ENCODE data around the gene FBXO34.

The FBXO34 gene

GRCh38 chr14:55240526-55241178, 30.6 kb upstream of the FBXO34 start:
- no peak overlapping the region for H3K27ac ChIP-seq
- TF ChIP-seq, protein P1, sequence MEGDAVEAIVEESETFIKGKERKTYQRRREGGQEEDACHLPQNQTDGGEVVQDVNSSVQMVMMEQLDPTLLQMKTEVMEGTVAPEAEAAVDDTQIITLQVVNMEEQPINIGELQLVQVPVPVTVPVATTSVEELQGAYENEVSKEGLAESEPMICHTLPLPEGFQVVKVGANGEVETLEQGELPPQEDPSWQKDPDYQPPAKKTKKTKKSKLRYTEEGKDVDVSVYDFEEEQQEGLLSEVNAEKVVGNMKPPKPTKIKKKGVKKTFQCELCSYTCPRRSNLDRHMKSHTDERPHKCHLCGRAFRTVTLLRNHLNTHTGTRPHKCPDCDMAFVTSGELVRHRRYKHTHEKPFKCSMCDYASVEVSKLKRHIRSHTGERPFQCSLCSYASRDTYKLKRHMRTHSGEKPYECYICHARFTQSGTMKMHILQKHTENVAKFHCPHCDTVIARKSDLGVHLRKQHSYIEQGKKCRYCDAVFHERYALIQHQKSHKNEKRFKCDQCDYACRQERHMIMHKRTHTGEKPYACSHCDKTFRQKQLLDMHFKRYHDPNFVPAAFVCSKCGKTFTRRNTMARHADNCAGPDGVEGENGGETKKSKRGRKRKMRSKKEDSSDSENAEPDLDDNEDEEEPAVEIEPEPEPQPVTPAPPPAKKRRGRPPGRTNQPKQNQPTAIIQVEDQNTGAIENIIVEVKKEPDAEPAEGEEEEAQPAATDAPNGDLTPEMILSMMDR (IDR thresholded peaks at IDR 0.05) = no peak
- TF ChIP-seq ZFX (IDR thresholded peaks at IDR 0.05; ENCODE audit: borderline replicate concordance) = no peak

- TF ChIP-seq ZFX (IDR thresholded peaks at IDR 0.05; ENCODE audit: borderline replicate concordance) = no peak
- TF ChIP-seq, protein P1 (IDR thresholded peaks at IDR 0.05) = no peak
- no peak overlapping the region for H3K27ac ChIP-seq
Measured at GRCh38 chr14:55241673-55242072, 29.5 kb upstream of the FBXO34 start.

DNA sequence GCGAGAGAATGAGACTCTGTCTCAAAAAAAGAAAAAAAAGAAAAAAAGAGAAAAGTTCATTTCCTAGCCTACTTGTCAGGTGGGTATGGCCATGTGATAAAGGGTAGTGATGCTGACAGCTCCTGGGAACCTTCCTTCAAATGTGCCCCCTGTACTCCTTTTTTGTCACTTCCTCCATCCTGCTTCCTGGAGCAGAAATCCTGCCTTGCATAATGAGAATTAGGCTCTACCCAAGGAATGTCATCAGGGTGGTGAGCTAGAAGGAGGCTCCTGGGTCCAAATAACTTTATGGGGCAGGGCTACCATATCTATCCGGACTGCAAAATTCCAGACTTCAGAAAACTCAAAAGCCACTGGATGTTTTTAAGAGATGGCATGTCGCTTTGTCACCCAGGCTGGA, 27.8 kb upstream of the FBXO34 start:
- TF ChIP-seq, protein P1 (IDR thresholded peaks at IDR 0.05) = no peak
- TF ChIP-seq ZFX (IDR thresholded peaks at IDR 0.05; ENCODE audit: borderline replicate concordance) = no peak
- no peak overlapping the region for H3K27ac ChIP-seq

DNA sequence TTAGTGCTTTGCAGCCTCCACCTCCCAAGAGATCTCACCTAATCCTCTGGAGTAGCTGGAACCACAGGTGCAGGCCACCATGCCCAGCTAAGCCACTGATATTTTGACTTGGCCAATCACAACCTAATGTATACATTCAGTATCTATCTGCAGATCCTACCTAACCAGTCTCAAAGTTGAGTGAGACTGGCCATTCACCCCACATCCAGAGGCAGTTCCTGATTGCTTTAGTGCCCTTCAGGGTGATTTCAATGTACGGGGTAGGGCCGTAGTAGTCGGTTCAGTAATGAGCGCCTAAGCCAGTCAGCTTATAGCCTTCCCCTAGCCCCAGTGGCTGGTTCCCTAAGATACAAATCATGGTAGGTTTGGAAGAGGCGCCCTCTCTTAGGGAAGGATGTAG, 27.4 kb upstream of the FBXO34 start:
- no peak for TF ChIP-seq ZFX (IDR thresholded peaks at IDR 0.05; ENCODE audit: borderline replicate concordance)
- TF ChIP-seq, protein P1 (IDR thresholded peaks at IDR 0.05) = no peak
- H3K27ac ChIP-seq = no peak overlapping the region

- TF ChIP-seq, protein P1 (IDR thresholded peaks at IDR 0.05) = peak; percentile 82
- no peak for TF ChIP-seq ZFX (IDR thresholded peaks at IDR 0.05; ENCODE audit: borderline replicate concordance)
- H3K27ac ChIP-seq = no peak overlapping the region
Measured at GRCh38 chr14:55245657-55246268, 25.5 kb upstream of the FBXO34 start.

- H3K27ac ChIP-seq = no peak overlapping the region
- TF ChIP-seq ZFX (IDR thresholded peaks at IDR 0.05; ENCODE audit: borderline replicate concordance) = no peak
- TF ChIP-seq, protein P1 (IDR thresholded peaks at IDR 0.05) = no peak
Measured at GRCh38 chr14:55248411-55248810, 22.8 kb upstream of the FBXO34 start.

GRCh38 chr14:55249423-55249822, 21.8 kb upstream of the FBXO34 start:
- TF ChIP-seq, protein P1 (IDR thresholded peaks at IDR 0.05) = no peak
- no peak for TF ChIP-seq ZFX (IDR thresholded peaks at IDR 0.05; ENCODE audit: borderline replicate concordance)
- H3K27ac ChIP-seq = no peak overlapping the region
